ENCODE data around the gene NEAT1. TPM values are rescaled to one million over a fixed set of nuclear protein-coding genes. Genes with fewer than 3 reads are reported as not detected.

Gene NEAT1
- total RNA-seq, 1 donor: 487 TPM

- peak overlapping the region; percentile 1 for H3K4me3 ChIP-seq (ENCODE audit: low read depth, low read length)
- no peak for DNase-seq (ENCODE audit: low read depth)
These were observed 32.3 kb upstream of the NEAT1 start for GRCh38 chr11:65390099-65390941.

GRCh38 chr11:65390996-65391395, 31.6 kb upstream of the NEAT1 start:
- peak; percentile 61 for DNase-seq (ENCODE audit: low read depth)
- TF ChIP-seq CTCF (IDR thresholded peaks at IDR 0.05; ENCODE audit: insufficient read depth, low read depth, low read length): no peak
- peak overlapping the region; percentile 1 for H3K4me3 ChIP-seq (ENCODE audit: low read depth, low read length)

More at GRCh38 chr11:65390099-65390941, 32.3 kb upstream of the NEAT1 start:
- TF ChIP-seq CTCF (IDR thresholded peaks at IDR 0.05; ENCODE audit: insufficient read depth, low read depth, low read length): no peak

- no peak for TF ChIP-seq CTCF (IDR thresholded peaks at IDR 0.05; ENCODE audit: insufficient read depth, low read depth, low read length)
- no peak for DNase-seq (ENCODE audit: low read depth)
- H3K4me3 ChIP-seq (ENCODE audit: low read depth, low read length): no peak overlapping the region
These were observed 30.3 kb upstream of the NEAT1 start for GRCh38 chr11:65392186-65392829.

- no peak for TF ChIP-seq CTCF (IDR thresholded peaks at IDR 0.05; ENCODE audit: insufficient read depth, low read depth, low read length)
- no peak for DNase-seq (ENCODE audit: low read depth)
- no peak overlapping the region for H3K4me3 ChIP-seq (ENCODE audit: low read depth, low read length)
These were observed 29.7 kb upstream of the NEAT1 start for GRCh38 chr11:65392899-65393298.

GRCh38 chr11:65393513-65394079, 29.0 kb upstream of the NEAT1 start:
- H3K4me3 ChIP-seq (ENCODE audit: low read depth, low read length): no peak overlapping the region
- no peak for TF ChIP-seq CTCF (IDR thresholded peaks at IDR 0.05; ENCODE audit: insufficient read depth, low read depth, low read length)
- DNase-seq (ENCODE audit: low read depth): no peak

GRCh38 chr11:65394125-65394536, 28.5 kb upstream of the NEAT1 start:
- DNase-seq (ENCODE audit: low read depth): no peak
- no peak for TF ChIP-seq CTCF (IDR thresholded peaks at IDR 0.05; ENCODE audit: insufficient read depth, low read depth, low read length)
- no peak overlapping the region for H3K4me3 ChIP-seq (ENCODE audit: low read depth, low read length)
